A549 (cell line): ENCODE results near the gene ITGB3.

Experiments
- CEBPB ChIP-seq, 2 experiments: fragments of >200 bp in 1 of 2; sonication (Bioruptor Twin) in 1 of 2; formaldehyde crosslinking in 1 of 2; IDR thresholded peaks; 2 replicates each; pipeline ENCODE4 v1.6.1; 2012 to 2016
- CHD4 ChIP-seq: fragments of 200-600 bp; sonication (generic); IDR thresholded peaks from 2 replicates; pipeline ENCODE4 v1.6.1; 2016; ENCODE audit warnings: antibody characterized with exemption, mild to moderate bottlenecking, borderline replicate concordance
- EP300 ChIP-seq, 2 experiments: fragments of >200 bp; sonication (Bioruptor Twin); formaldehyde crosslinking; IDR thresholded peaks; 2 replicates in 1 of 2; 3 replicates in 1 of 2; pipeline ENCODE4 v1.6.1; 2016 to 2017
- FOSL2 ChIP-seq, 2 experiments: fragments of 450-650 bp in 1 of 2; fragments of >200 bp in 1 of 2; sonication (Bioruptor Twin) in 1 of 2; formaldehyde crosslinking; IDR thresholded peaks; 2 replicates each; pipeline versions ENCODE4 v1.5.0 to v1.6.1; 2016 to 2020; ENCODE audit warnings: mild to moderate bottlenecking in 1 of 2, moderate library complexity in 1 of 2
- HDAC2 ChIP-seq: fragments of 200-600 bp; sonication (generic); IDR thresholded peaks from 2 replicates; pipeline ENCODE4 v1.6.1; 2016
- MYC ChIP-seq: IDR thresholded peaks from 2 replicates; pipeline ENCODE4 v1.6.1; 2012; ENCODE audit warnings: mild to moderate bottlenecking, inconsistent platforms, low read length, improper control_type of control experiment, borderline replicate concordance
- PHF8 ChIP-seq: fragments of 200-600 bp; sonication (generic); IDR thresholded peaks from 2 replicates; pipeline ENCODE4 v1.6.1; 2016; ENCODE audit warnings: low read depth, mild to moderate bottlenecking, antibody characterized with exemption, moderate library complexity, borderline replicate concordance
- POLR2A ChIP-seq: IDR thresholded peaks from 2 replicates; pipeline ENCODE4 v1.6.1; 2012; ENCODE audit warnings: mild to moderate bottlenecking, low read length
- POLR2AphosphoS2 ChIP-seq: conservative IDR thresholded peaks from 2 replicates; pipeline ENCODE4 v1.6.1; 2012; ENCODE audit warnings: low read length, improper control_type of control experiment, inconsistent platforms
- RAD21 ChIP-seq, 2 experiments: fragments of >200 bp in 1 of 2; sonication (Bioruptor Twin) in 1 of 2; formaldehyde crosslinking in 1 of 2; IDR thresholded peaks in 1 of 2; conservative IDR thresholded peaks in 1 of 2; 2 replicates in 1 of 2; 3 replicates in 1 of 2; pipeline ENCODE4 v1.6.1; 2012 to 2018; ENCODE audit warnings: inconsistent platforms in 1 of 2
- RCOR1 ChIP-seq: fragments of 150-350 bp; IDR thresholded peaks from 2 replicates; pipeline ENCODE4 v1.6.1; 2014; ENCODE audit warnings: antibody characterized with exemption, low read length, low read depth
- TF ChIP-seq, protein P1 (sequence below): fragments of >200 bp; sonication (Bioruptor Twin); formaldehyde crosslinking; IDR thresholded peaks from 3 replicates; pipeline ENCODE4 v1.5.1; 2016
- TF ChIP-seq, protein P2 (sequence below): fragments of 250-450 bp; sonication (Bioruptor Pico); IDR thresholded peaks from 2 replicates; pipeline ENCODE4 v1.5.0; 2021; ENCODE audit warnings: mild to moderate bottlenecking, moderate library complexity, borderline replicate concordance
- TF ChIP-seq, protein P3 (sequence below): fragments of 200-600 bp; sonication (generic); IDR thresholded peaks from 2 replicates; pipeline ENCODE4 v1.6.1; 2016; ENCODE audit warnings: antibody characterized with exemption, mild to moderate bottlenecking, moderate library complexity

DNA sequence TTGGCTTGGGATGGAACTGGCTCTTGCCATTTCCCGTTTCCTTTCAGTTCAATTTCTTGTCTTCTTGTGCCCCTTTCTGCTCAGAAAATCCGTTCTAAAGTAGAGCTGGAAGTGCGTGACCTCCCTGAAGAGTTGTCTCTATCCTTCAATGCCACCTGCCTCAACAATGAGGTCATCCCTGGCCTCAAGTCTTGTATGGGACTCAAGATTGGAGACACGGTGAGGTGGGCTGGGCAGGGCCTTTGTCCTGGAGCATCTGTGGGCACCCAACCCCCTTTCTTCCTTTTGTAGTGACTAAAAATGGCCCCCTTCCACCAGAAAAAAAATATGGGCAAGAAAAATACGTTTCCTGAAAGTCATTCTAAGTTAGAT is 37.2 kb downstream of the ITGB3 start:
- TF ChIP-seq, protein P1, sequence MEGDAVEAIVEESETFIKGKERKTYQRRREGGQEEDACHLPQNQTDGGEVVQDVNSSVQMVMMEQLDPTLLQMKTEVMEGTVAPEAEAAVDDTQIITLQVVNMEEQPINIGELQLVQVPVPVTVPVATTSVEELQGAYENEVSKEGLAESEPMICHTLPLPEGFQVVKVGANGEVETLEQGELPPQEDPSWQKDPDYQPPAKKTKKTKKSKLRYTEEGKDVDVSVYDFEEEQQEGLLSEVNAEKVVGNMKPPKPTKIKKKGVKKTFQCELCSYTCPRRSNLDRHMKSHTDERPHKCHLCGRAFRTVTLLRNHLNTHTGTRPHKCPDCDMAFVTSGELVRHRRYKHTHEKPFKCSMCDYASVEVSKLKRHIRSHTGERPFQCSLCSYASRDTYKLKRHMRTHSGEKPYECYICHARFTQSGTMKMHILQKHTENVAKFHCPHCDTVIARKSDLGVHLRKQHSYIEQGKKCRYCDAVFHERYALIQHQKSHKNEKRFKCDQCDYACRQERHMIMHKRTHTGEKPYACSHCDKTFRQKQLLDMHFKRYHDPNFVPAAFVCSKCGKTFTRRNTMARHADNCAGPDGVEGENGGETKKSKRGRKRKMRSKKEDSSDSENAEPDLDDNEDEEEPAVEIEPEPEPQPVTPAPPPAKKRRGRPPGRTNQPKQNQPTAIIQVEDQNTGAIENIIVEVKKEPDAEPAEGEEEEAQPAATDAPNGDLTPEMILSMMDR = no peak
- TF ChIP-seq CHD4 = no peak
- TF ChIP-seq RCOR1 = no peak
- TF ChIP-seq RAD21 (conservative IDR thresholded peaks at IDR 0.05 in 1 of 2, IDR thresholded peaks at IDR 0.05 in 1 of 2) = no peak
- no peak for TF ChIP-seq FOSL2 (IDR thresholded peaks at IDR 0.05)
- TF ChIP-seq FOSL2 (CRISPR knock-in tag; IDR thresholded peaks at IDR 0.05) = no peak
- TF ChIP-seq EP300 (IDR thresholded peaks at IDR 0.05) = no peak
- TF ChIP-seq, protein P2, sequence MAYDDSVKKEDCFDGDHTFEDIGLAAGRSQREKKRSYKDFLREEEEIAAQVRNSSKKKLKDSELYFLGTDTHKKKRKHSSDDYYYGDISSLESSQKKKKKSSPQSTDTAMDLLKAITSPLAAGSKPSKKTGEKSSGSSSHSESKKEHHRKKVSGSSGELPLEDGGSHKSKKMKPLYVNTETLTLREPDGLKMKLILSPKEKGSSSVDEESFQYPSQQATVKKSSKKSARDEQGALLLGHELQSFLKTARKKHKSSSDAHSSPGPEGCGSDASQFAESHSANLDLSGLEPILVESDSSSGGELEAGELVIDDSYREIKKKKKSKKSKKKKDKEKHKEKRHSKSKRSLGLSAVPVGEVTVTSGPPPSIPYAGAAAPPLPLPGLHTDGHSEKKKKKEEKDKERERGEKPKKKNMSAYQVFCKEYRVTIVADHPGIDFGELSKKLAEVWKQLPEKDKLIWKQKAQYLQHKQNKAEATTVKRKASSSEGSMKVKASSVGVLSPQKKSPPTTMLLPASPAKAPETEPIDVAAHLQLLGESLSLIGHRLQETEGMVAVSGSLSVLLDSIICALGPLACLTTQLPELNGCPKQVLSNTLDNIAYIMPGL (CRISPR knock-in tag) = no peak
- TF ChIP-seq, protein P3, sequence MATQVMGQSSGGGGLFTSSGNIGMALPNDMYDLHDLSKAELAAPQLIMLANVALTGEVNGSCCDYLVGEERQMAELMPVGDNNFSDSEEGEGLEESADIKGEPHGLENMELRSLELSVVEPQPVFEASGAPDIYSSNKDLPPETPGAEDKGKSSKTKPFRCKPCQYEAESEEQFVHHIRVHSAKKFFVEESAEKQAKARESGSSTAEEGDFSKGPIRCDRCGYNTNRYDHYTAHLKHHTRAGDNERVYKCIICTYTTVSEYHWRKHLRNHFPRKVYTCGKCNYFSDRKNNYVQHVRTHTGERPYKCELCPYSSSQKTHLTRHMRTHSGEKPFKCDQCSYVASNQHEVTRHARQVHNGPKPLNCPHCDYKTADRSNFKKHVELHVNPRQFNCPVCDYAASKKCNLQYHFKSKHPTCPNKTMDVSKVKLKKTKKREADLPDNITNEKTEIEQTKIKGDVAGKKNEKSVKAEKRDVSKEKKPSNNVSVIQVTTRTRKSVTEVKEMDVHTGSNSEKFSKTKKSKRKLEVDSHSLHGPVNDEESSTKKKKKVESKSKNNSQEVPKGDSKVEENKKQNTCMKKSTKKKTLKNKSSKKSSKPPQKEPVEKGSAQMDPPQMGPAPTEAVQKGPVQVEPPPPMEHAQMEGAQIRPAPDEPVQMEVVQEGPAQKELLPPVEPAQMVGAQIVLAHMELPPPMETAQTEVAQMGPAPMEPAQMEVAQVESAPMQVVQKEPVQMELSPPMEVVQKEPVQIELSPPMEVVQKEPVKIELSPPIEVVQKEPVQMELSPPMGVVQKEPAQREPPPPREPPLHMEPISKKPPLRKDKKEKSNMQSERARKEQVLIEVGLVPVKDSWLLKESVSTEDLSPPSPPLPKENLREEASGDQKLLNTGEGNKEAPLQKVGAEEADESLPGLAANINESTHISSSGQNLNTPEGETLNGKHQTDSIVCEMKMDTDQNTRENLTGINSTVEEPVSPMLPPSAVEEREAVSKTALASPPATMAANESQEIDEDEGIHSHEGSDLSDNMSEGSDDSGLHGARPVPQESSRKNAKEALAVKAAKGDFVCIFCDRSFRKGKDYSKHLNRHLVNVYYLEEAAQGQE = no peak
- TF ChIP-seq PHF8 = no peak
- no peak for TF ChIP-seq CEBPB (IDR thresholded peaks at IDR 0.05)
- TF ChIP-seq MYC = no peak
- no peak for TF ChIP-seq POLR2A
- no peak for TF ChIP-seq POLR2AphosphoS2
- no peak for TF ChIP-seq HDAC2
